ENCODE data around the gene DKK3.
A peak's percentile ranks its signal among the peaks of the same experiment; 100 is the strongest.

DKK3 gene

DNA sequence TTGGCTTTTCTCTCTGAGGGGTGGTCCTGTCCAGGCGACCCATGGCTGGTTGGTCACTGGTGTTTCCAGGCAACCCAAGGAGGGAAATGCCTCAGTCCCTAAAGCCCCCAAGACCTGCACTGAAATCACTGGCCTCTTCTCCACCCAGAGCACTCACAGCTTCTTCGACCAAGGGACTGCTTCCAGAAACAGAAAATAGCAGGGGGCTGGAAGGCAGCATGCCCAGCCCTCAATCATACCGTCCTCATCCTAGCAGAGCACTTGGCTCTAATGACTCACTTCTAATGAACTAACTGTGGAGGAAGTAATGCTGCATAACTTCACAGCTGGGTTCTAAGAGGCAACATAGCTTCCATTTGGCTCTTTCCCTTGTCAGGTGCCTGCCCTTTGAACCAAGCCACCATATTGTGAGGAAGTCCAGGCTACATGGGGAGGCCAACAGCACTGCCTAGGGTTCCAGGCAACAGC lies 27.6 kb downstream of the DKK3 start:
- DNase-seq: peak; percentile 45

GRCh38 chr11:11980200-11980599 lies 28.2 kb downstream of the DKK3 start:
- DNase-seq: no peak

DNA sequence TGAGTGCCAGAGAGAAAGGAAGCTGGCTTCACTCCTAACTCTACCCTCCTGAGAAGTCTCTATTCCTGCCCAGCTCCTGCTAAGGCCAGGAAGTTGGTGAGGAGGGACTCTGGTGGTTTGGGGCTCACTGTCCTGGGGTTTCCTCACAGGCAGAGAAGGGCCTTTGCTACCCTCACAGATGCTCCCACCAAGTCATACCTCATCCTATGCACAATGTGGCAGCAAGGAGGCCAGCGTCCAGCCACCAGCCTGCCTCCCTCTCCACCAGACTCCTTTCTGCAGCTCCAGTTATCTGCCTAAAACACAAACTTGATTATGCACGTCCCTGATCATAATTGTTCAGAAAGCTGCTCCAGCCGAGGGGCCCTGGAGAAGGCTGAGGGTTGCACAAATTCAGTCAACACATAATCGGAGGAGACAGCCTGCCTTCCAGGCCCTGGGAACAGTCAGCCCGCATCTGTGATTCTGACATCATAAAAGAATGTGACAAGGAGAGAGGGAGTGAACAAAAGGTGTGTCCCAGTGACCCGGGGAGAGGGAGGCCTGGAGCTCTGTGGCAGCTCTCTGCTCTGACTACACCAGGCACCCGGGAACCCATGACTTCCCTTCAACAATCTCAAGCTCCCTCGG lies 28.8 kb downstream of the DKK3 start:
- peak; percentile 46 for DNase-seq

GRCh38 chr11:11978792-11979487 lies 29.5 kb downstream of the DKK3 start:
- DNase-seq: peak; percentile 41

- DNase-seq: no peak
These were observed 30.3 kb downstream of the DKK3 start for GRCh38 chr11:11978098-11978637.

GRCh38 chr11:11977206-11977938 lies 31.1 kb downstream of the DKK3 start:
- peak; percentile 92 for DNase-seq

GRCh38 chr11:11976481-11977127 lies 31.8 kb downstream of the DKK3 start:
- DNase-seq: no peak

GRCh38 chr11:11975201-11976092 lies 33.0 kb downstream of the DKK3 start:
- no peak for DNase-seq

DNA sequence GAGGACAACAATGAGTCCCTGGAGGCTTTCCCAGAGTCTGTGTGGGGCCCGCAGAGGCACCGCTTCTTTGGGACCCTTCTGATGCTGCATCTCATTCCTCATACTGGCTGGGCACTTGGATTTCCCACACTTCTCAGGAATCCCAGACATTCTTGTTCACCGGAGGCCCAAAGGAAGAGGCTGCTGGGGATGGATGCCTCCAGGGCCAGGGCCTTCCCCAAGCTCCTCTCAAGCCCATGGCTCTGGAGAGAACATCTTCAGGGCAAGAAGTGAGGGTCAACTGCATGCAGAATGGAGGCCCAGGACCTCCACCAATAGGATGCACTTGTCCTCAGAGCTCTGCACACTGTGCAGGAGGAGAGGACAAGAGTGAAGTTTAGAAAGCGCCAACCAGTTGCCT lies 34.6 kb downstream of the DKK3 start:
- no peak for DNase-seq

DNA sequence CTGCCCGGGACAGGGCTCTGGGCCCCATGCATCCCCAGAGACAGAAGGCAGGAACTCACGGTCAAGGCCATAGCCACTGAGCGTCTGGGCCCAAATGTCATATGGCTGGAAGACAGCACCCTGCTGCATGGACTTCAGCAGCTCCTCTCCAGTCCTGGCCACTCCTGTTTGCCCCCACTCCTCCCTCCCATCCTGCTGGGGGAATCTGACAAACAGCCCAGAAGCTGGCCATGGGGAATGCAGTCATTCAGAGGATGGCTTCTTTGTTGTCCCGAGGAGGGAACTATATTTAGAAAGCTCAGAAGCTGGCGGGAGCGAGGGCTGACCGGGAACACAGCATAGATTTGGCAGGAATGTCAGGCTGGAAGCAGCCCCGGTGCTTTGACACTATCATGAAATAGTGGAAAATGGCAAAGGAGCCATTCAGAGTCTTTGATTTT lies 35.0 kb downstream of the DKK3 start:
- DNase-seq: no peak

DNA sequence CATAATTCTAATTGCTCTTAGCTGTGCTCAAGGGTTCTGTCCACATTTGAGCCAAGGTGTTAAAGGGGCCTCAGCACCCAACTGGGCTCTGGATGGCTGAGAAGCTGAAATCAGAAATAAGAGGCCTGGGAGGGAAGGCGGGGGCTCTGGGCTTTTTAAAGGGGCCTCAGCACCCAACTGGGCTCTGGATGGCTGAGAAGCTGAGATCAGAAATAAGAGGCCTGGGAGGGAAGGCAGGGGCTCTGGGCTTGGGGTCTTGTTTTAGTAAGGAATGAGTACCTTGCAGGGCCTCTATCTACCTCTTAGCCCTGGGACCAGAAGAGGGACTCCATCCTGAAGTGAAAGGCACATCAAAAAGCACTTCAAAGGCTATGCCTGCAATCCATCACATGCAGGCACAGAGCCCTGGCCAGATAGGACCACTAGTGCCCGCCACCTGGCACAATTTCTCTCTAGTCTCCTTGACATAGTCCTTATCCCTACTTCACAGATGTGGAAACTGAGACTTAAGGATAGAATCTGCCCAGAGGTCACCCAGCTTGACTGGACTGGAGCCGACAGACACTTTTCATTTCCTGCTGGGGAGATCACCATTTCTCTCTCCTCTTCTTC lies 35.6 kb downstream of the DKK3 start:
- DNase-seq: no peak

- DNase-seq: no peak
These were observed 36.4 kb downstream of the DKK3 start for GRCh38 chr11:11971906-11972547.

GRCh38 chr11:11970556-11970955 lies 37.9 kb downstream of the DKK3 start:
- no peak for DNase-seq

DNA sequence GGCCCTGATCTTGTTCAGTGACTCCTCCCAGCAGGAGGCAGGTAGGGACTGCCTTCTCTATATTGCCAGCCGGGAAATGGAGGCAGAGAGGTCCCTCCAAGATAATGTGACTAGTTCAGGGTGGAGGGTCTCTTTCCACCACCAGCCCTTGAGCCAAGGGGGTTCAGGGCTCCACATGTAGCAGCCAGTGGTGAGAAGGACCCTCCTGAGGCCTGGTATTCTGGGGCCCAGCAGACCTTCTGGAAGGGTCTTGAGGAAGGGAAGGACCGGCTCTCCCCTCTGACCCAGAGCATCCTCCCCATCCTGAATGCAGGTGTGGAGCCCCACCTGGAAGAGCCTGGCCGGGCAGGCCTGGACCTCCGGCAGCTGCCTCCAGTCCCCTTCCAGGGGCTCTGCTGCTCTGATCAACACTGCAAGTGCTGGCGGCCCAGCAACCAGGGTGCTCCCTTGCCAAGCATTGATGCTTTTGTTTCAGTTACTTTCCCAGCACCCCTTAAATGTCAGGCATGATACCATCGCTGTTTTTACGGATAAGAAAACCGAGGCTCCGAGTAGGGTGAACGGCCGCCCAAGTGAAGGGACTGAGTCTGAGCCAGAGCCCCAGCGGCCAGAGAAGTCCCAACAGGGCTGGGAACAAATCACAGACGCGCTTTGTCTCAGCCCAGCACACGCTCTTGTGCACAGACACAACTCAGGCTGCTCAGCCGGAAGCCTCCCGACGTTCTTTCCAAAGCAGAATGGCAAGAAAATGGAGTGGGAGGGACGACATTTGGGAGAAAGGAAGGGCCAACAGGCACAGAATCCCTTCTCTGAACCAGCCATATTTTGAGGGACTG lies 38.8 kb downstream of the DKK3 start:
- DNase-seq: no peak

GRCh38 chr11:11968511-11969280 lies 39.7 kb downstream of the DKK3 start:
- no peak for DNase-seq

- no peak for DNase-seq
These were observed 40.5 kb downstream of the DKK3 start for GRCh38 chr11:11967669-11968510.

- peak; percentile 44 for DNase-seq
These were observed 41.4 kb downstream of the DKK3 start for GRCh38 chr11:11966826-11967668.
